ENCODE results near the gene GPD2.

Gene GPD2

GRCh38 chr2:156539086-156539860, 103.1 kb downstream of the GPD2 start:
- no peak for DNase-seq

DNA sequence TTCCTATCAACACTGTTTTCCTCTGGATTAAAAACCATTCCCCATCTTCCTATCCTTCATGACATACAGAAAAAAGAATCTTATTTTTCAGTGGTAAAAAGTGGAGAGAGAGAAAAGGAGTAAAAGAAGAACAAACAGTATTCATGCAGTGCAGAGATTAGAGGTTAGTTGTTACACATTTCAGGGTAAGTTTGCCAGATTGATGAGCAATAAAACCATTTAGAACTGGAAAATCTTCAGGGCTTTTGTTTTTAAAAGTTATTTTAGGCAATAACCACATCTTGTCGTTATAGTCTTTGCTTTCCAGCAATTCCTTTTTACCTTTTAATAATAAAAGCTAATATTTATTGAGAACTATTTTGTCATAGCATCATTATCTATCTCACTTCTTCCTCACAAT, 104.5 kb downstream of the GPD2 start:
- DNase-seq, result no peak

DNA sequence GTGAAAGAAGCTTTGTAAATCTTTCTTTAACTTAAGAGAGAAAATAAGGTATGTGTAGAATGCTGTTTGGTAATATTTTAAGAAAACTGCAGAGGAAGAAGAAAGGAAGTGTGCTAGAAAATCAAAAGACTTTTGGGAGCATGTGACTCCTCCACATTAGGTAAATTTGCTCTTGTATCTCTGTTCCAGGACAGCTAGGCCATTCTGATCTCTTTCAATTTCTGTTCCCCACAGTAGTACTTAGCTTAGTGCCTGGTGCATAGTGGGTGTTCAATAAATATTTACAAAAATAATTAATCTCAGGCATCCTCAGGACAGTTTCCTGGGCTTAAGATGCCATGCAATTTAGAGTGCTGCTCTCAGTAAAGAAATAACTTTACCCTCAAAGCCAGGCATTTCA, 105.0 kb downstream of the GPD2 start:
- DNase-seq, result no peak

DNA sequence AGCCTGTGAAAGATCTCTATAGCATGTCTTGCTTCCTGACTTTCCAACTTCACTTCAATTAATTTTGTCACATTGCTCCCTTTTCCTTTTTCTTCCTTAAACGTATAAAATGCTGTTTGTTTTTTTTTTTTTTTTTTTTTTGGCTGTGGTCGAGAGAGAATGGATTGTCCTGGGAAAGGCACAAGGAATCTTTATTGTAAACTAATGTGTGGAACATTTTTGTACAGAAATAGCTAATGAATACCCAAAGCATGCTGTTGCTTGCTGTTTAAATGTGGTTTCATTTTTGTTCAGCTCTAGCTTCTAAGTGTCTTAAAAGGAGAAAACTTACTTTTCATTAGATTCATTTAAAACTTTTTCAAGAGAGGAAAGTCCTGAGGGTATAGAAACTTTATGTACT, 105.5 kb downstream of the GPD2 start:
- DNase-seq, result no peak

- DNase-seq, result no peak
Measured at GRCh38 chr2:156548413-156548812, 112.2 kb downstream of the GPD2 start.

- DNase-seq, result no peak
Measured at GRCh38 chr2:156553714-156554442, 117.7 kb downstream of the GPD2 start.

DNA sequence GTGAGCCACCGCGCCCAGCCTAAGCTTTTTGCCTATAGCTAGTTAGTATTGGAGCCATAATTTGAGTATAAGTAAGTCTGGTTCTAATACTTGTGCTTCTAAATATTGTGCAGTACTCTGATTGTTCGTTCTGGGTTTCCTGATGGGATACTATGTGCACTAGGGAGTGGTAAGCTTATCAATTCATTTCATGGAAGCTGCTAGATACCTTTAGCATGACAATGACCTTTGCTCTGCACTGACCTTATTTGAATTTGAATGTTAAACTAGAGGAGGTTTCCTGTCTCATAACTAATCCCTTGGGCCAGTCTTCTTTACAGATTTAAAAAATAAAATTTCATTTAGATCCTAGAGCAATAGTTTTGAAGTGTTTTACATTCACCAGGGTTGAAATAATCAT, 125.1 kb downstream of the GPD2 start:
- DNase-seq, result no peak

DNA sequence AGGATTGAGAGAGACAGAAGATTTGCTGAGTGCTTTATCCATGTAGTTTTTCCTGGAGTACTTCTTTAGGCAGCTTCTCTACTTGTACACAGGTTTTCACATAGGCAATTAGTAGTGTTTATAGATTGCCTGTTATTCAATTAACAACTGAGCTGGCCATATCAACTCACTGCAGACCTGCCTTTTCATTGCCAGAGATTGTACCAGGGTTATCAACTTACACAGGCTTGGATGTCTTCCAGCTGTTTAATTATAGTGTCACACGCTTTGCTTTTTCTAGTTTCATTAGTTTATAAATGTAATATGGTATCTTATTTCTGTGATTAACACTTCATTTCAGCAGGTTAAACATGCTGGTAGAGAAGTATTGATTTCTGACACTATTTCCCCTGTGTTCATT, 125.9 kb downstream of the GPD2 start:
- no peak for DNase-seq

DNA sequence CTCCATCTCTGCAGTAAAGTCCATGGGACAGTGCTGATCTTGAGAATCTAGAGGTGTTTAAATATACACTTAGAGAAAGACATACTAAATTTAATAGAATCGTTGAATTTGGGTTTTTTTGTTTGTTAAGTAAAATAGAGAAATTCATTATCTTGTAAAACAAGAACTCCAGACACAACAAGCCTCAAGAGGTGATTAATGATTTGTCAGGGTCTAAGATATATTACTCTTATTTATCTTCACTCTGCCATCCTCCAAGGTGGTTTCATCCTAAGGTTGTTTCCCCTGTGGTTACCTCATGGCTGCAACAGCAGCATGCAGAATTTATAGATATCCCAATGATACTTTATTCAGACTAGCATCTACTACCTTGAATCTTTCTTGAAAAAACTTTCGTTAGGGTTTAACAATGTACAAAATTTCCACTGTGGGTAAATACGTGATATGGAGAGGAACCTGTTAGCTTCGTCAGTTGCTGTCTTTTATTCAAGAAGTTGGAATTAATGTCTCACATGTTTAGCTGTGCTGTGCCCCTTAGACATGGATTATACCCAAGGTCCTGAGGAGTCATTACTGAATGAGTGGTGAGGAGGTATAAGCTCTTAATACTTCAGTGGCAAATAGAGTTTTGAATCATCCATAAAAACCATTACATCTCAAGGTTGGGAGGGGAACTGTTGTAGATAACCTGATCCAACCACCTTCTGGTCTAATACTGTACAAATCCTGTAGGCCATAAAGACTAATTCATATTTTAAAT, 128.0 kb downstream of the GPD2 start:
- no peak for DNase-seq

- no peak for DNase-seq
Measured at GRCh38 chr2:156565066-156565710, 129.0 kb downstream of the GPD2 start.

GRCh38 chr2:156573710-156574109, 137.5 kb downstream of the GPD2 start:
- DNase-seq, result no peak

DNA sequence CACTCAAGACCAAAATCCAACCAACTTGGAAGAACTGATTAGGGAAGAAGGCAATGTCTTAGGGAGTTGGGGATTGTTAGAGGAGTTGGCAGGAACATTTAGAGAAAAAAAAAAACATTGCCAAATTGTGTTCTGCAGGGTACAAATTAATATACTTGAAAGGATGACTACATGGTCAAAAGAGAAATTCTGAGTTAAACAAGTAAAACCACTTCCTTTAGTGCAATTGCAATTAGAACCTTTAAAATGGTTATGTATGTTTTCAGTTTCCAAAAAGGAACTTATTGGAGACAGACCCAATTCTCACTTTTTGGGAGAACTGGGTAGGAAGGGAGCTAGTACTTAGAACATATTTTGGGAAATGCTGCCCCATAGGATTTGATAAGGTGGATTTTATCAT, 137.9 kb downstream of the GPD2 start:
- no peak for DNase-seq

- no peak for DNase-seq
Measured at GRCh38 chr2:156576005-156576404, 139.8 kb downstream of the GPD2 start.

GRCh38 chr2:156580501-156580900, 144.3 kb downstream of the GPD2 start:
- no peak for DNase-seq

- no peak for DNase-seq
Measured at GRCh38 chr2:156581280-156581679, 145.1 kb downstream of the GPD2 start.

DNA sequence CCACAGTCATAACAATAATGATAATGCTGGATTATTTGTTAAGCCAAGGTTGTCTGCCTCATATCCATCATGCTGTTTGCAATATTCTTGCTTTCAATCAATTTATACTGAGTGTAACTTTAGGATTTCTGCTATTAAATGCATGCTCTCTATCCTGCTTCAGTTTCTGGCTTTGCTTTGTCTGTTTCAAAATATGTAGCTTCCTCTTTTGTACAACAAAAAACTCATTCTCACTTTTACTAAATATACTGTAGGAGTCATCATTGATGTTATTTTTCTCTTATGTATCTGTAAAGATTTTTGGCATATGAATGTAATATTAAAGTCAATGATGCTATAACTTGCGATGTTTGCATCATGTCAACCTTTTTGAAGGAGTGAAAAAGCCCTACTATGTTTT, 149.3 kb downstream of the GPD2 start:
- DNase-seq, result no peak

DNA sequence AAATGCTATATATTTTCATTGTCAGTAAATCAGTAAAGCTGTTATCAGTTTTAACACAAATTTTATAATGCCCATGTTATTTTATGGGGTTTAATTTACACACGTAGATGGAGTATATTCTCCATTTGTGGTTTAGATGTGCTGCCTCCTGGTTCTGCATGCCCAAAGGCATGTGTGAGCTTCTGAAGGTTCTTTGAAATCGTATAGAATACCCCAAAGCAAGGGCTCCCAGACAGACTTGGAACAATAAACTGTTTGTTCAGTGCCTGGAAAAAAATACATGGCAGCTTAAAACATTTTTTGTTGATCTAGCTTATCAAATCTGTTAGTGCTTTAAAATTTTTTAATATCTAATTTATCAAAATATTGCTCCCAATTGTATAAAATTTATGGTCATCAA, 150.4 kb downstream of the GPD2 start:
- no peak for DNase-seq

DNA sequence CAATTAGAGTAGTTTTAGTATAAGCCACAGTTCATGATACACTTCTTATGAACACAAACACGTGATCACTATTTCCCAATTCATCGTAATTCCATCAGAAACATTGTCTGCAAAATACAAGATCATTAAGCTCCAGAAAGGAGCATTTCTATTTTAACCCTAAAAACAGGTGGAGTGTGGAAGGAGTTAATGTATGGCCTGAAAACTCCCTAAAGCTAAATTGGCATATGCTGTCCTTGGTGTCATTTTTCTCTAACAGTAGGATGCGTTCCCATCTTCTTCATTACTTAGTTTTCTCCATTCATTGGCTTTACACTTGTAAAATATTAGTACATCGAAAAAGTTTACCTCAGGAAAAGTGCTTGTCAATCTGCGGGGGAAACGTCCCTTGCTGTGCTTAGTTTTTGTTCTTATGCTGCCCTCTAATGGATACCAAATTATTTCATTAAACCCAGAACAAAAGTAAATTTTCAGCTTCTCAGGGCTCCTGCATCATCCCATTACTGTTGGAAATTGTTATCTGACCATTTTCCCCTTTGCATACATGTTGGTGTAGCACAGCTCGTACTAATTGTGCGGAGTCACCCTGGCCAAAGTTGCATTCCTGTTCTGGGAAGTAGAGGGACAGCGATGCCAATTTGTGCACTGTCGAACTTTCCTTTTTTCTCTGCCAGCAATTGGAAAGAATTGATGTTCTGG, 153.4 kb downstream of the GPD2 start:
- peak; percentile 9 to 20 for DNase-seq

DNA sequence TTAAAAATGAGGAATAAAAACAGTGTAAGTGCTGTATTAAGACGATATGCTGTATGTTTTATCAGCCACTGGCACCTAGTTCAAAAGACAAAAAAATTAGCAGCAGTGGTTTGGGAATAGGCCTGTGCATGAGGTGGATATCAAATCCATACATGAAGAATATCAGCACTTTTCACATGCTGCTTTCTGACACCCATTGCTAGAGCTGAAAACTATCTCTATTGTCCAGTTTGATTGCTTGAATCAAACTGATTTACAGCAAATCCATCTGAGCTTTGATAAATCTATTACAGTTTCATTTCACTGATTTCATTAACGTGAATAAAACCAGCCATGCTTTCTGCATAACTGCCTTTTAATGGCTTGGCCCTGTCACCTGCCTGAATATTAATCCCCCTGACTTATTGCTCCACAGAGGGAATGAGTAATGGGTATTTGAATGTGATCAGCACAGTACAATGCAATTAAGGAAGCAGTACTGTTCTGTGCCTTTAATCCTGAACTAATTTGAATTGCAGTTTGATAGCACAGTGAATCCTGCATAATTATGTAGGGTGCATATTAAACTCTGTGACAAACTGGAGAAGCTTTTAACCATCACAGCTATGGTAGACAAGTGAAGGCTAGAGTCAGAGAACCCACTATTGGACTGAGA, 154.0 kb downstream of the GPD2 start:
- no peak for DNase-seq

DNA sequence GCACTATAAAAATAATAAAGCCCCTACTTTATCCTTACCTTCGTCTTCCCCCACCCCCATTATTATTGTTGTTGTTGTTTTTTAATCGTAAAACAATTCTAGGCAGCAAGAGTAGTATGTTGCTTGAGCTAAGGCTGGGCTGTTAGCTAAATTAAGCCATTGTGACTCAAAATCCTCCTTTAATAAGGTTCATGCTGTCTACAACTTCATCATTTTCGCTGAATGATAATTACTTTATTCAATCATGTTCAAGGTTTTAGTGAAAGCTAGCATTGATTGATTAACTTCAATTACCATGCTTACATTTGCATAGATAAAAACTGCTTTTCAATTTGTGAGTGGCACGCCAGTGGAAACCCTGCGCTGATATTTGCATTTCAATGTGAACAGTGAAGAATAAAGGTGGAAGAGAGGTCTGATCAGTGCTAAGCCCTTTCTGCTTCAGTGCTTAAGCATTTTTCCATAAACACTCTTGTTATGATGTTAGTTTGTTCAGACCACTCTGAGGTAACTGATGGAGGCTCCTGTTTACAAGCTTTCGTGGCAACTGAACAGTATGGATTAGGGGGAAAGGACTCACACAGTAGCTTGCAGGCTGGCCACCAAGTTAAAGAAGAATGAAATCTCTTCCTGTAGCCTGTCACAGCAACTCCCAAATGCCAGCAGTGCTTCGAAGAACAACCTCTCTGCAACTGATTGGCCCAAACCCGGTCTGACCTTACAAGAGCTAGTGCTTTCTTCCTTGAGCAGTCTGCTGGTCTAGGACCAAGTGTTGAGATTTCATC, 156.8 kb downstream of the GPD2 start:
- no peak for DNase-seq

DNA sequence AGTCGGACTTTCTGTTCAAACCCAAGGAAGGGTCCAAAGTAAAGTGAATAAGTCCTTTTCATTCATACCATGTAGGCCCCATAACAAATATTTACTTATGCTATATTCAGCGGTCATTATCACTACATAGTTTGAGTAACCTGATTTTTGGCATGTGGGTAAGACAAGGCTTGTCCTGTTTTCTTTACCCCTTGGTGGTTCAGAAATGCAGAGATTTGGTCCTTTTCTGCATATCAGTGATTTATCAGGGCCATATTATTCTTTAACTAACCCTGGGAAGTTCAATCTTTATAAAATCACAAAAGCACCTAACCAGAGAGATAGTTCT, 157.4 kb downstream of the GPD2 start:
- DNase-seq, result no peak

Measured in SHP77 (cell line).